ENCODE data around the gene ATRIP.

DNA sequence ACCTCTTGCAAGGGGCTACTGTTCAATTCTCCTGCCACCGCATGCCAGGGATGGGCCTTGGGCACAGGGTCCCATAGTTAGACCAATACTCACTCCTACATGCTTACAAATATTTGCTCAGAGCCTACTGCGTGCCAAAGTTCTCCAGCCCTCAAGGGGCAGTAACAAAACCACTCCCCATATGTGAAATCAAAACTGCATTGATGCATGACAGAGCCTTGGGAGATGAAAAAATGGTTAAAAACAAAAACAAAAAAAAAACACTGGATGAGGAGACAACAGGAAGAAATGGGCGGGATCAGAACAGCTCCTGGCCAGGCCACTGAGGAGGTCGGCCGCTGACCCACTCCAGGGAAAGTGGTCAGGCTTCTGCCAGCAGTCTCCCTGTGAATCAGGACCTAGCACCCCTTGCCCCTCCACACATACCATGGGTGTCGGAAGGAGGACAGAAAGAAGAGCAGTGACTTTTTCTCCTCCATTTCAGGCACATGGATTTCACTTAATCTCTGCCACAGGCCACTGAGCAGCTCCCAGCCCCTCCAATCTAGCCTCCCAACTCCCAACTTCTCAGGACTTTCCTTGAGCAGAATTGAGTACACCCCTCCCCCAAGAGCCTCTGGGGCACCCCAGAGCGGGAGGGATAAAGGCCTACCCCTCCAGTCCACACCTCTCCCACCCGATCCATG, 19.4 kb upstream of the ATRIP start:
- TF ChIP-seq, protein P1, sequence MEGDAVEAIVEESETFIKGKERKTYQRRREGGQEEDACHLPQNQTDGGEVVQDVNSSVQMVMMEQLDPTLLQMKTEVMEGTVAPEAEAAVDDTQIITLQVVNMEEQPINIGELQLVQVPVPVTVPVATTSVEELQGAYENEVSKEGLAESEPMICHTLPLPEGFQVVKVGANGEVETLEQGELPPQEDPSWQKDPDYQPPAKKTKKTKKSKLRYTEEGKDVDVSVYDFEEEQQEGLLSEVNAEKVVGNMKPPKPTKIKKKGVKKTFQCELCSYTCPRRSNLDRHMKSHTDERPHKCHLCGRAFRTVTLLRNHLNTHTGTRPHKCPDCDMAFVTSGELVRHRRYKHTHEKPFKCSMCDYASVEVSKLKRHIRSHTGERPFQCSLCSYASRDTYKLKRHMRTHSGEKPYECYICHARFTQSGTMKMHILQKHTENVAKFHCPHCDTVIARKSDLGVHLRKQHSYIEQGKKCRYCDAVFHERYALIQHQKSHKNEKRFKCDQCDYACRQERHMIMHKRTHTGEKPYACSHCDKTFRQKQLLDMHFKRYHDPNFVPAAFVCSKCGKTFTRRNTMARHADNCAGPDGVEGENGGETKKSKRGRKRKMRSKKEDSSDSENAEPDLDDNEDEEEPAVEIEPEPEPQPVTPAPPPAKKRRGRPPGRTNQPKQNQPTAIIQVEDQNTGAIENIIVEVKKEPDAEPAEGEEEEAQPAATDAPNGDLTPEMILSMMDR (IDR thresholded peaks at IDR 0.05) = no peak
- no peak for TF ChIP-seq POLR2A (IDR thresholded peaks at IDR 0.05)
